Gastrocnemius medialis (tissue), 4 donors: ENCODE measurements around the gene MTG1.

Source experiments
- CTCF ChIP-seq, 5 experiments: fragments of 450-650 bp in 3 of 5; fragments of 200-600 bp in 2 of 5; sonication (generic) in 2 of 5; IDR thresholded peaks in 4 of 5; conservative IDR thresholded peaks in 1 of 5; 1 replicate in 4 of 5; 2 replicates in 1 of 5; pipeline ENCODE4 v1.5.1; 2016 to 2019; ENCODE audit warnings: antibody characterized with exemption in 5 of 5, mild to moderate bottlenecking in 3 of 5, moderate library complexity in 3 of 5
- POLR2A ChIP-seq, 2 donors: fragments of 450-650 bp; IDR thresholded peaks; one replicate each; pipeline ENCODE4 v1.6.1; 2017; ENCODE audit warnings: antibody characterized with exemption in 2 of 2, mild to moderate bottlenecking in 2 of 2, moderate library complexity in 2 of 2

- TF ChIP-seq CTCF (IDR thresholded peaks at IDR 0.05 in 4 of 5, conservative IDR thresholded peaks at IDR 0.05 in 1 of 5) (no peak), POLR2A (IDR thresholded peaks at IDR 0.05) (no peak)
Measured at GRCh38 chr10:133359972-133360610, 33.9 kb upstream of the MTG1 start.
